ENCODE results near the gene SPATA32. TPM values are rescaled to one million over a fixed set of nuclear protein-coding genes. Genes with fewer than 3 reads are reported as not detected.

SPATA32 gene
- total RNA-seq, 1 donor from 2014 or later: not detected

GRCh38 chr17:45241328-45242028, 20.4 kb downstream of the SPATA32 start:
- Mint-ChIP-seq H3K4me1 (ENCODE audit: low read depth, unreplicated experiment) (no peaks in the 10 kb centered on the region), H3K9me3 (ENCODE audit: unreplicated experiment) (peaks cover 2% of the 10 kb centered on the region), H3K36me3 (ENCODE audit: unreplicated experiment) (peaks cover 5% of the 10 kb centered on the region), H3K27ac (ENCODE audit: unreplicated experiment) (no peak overlapping the region), H3K27me3 (ENCODE audit: unreplicated experiment) (peaks cover 12% of the 10 kb centered on the region), H3K4me3 (ENCODE audit: unreplicated experiment) (peak overlapping the region; percentile 81)
- DNase-seq: peak; percentile 58
- TF ChIP-seq CTCF (IDR thresholded peaks at IDR 0.05; ENCODE audit: partially characterized antibody, unreplicated experiment): no peak

GRCh38 chr17:45240905-45241327, 21.0 kb downstream of the SPATA32 start:
- TF ChIP-seq CTCF (IDR thresholded peaks at IDR 0.05; ENCODE audit: partially characterized antibody, unreplicated experiment): no peak
- peak overlapping the region; percentile 81 for H3K4me3 Mint-ChIP-seq (ENCODE audit: unreplicated experiment)
- H3K27ac Mint-ChIP-seq (ENCODE audit: unreplicated experiment): no peak overlapping the region
- DNase-seq: no peak
- H3K27me3 Mint-ChIP-seq (ENCODE audit: unreplicated experiment): peaks cover 12% of the 10 kb centered on the region
- no peaks in the 10 kb centered on the region for H3K4me1 Mint-ChIP-seq (ENCODE audit: low read depth, unreplicated experiment)
- peaks cover 5% of the 10 kb centered on the region for H3K36me3 Mint-ChIP-seq (ENCODE audit: unreplicated experiment)
- H3K9me3 Mint-ChIP-seq (ENCODE audit: unreplicated experiment): peaks cover 1% of the 10 kb centered on the region

- H3K27me3 Mint-ChIP-seq (ENCODE audit: unreplicated experiment): peaks cover 11% of the 10 kb centered on the region
- H3K4me3 Mint-ChIP-seq (ENCODE audit: unreplicated experiment): no peak overlapping the region
- H3K9me3 Mint-ChIP-seq (ENCODE audit: unreplicated experiment): peaks cover 7% of the 10 kb centered on the region
- no peak overlapping the region for H3K27ac Mint-ChIP-seq (ENCODE audit: unreplicated experiment)
- H3K4me1 Mint-ChIP-seq (ENCODE audit: low read depth, unreplicated experiment): no peaks in the 10 kb centered on the region
- no peak for TF ChIP-seq CTCF (IDR thresholded peaks at IDR 0.05; ENCODE audit: partially characterized antibody, unreplicated experiment)
- H3K36me3 Mint-ChIP-seq (ENCODE audit: unreplicated experiment): peaks cover 5% of the 10 kb centered on the region
- DNase-seq: no peak
Observed at GRCh38 chr17:45238155-45238774, 23.6 kb downstream of the SPATA32 start.

- H3K27ac Mint-ChIP-seq (ENCODE audit: unreplicated experiment): no peak overlapping the region
- no peak overlapping the region for H3K4me3 Mint-ChIP-seq (ENCODE audit: unreplicated experiment)
- peaks cover 10% of the 10 kb centered on the region for H3K27me3 Mint-ChIP-seq (ENCODE audit: unreplicated experiment)
- peaks cover 5% of the 10 kb centered on the region for H3K36me3 Mint-ChIP-seq (ENCODE audit: unreplicated experiment)
- peaks cover 2% of the 10 kb centered on the region for H3K4me1 Mint-ChIP-seq (ENCODE audit: low read depth, unreplicated experiment)
- DNase-seq: no peak
- H3K9me3 Mint-ChIP-seq (ENCODE audit: unreplicated experiment): peaks cover 7% of the 10 kb centered on the region
- TF ChIP-seq CTCF (IDR thresholded peaks at IDR 0.05; ENCODE audit: partially characterized antibody, unreplicated experiment): no peak
Observed at GRCh38 chr17:45237686-45238085, 24.2 kb downstream of the SPATA32 start.

- DNase-seq: no peak
- peaks cover 11% of the 10 kb centered on the region for H3K4me1 Mint-ChIP-seq (ENCODE audit: low read depth, unreplicated experiment)
- no peak overlapping the region for H3K4me3 Mint-ChIP-seq (ENCODE audit: unreplicated experiment)
- no peak overlapping the region for H3K27ac Mint-ChIP-seq (ENCODE audit: unreplicated experiment)
- peaks cover 5% of the 10 kb centered on the region for H3K36me3 Mint-ChIP-seq (ENCODE audit: unreplicated experiment)
- H3K9me3 Mint-ChIP-seq (ENCODE audit: unreplicated experiment): peaks cover 6% of the 10 kb centered on the region
- no peak for TF ChIP-seq CTCF (IDR thresholded peaks at IDR 0.05; ENCODE audit: partially characterized antibody, unreplicated experiment)
- peaks cover 13% of the 10 kb centered on the region for H3K27me3 Mint-ChIP-seq (ENCODE audit: unreplicated experiment)
Observed at GRCh38 chr17:45236282-45236606, 25.6 kb downstream of the SPATA32 start.

Data from glutamatergic neuron (in vitro differentiated cells).